Omental fat pad (tissue), 4 donors: ENCODE results near the gene CASP5. TPM values are rescaled to one million over a fixed set of nuclear protein-coding genes. Genes with fewer than 3 reads are reported as not detected.

Experiments used
- total RNA-seq, 4 donors: library from RNA; depleted of rRNA; stranded (reverse); fragments of >200 nt; gene quantifications; one replicate each; pipeline ENCODE4 v1.1.0, GENCODE V29; 2016

The CASP5 gene
- total RNA-seq, 4 donors from 2014 or later = 0.72 to 3.9 TPM; not detected in 2

Other genes with a start within 250 kb of the CASP5 start
- 1 to 10 TPM in 2 of 4 donors, under 1 TPM in 1, not detected in 1; 0.65 to 5.5 (median 2.4) TPM for gene CASP12, start 124.7 kb downstream of the CASP5 start, total RNA-seq
- gene CASP4, start 54.6 kb downstream of the CASP5 start, total RNA-seq = 100 to 1,000 TPM; 122 to 297 (median 226) TPM
- gene CASP1, start 12.0 kb upstream of the CASP5 start, total RNA-seq = 10 to 100 TPM; 12.1 to 28.4 (median 20.8) TPM
- gene CARD16, start 22.2 kb upstream of the CASP5 start, total RNA-seq = 10 to 100 TPM in 3 of 4 donors, 1 to 10 TPM in 1; 8.8 to 22.2 (median 11.8) TPM
- gene CARD18, start 116.6 kb upstream of the CASP5 start, total RNA-seq = not detected